ENCODE measurements around the gene SNX7. TPM values are rescaled to one million over a fixed set of nuclear protein-coding genes. Genes with fewer than 3 reads are reported as not detected.

The SNX7 gene
- total RNA-seq, 1 experiment from 2014 or later: 17.5 TPM

GRCh38 chr1:98796049-98796448 is 134.5 kb downstream of the SNX7 start:
- no peaks in the 10 kb centered on the region for H3K9me3 ChIP-seq
- ChIA-PET POLR2A (no interaction called here), CTCF (no interaction called here)
- Mint-ChIP-seq H3K27me3 (ENCODE audit: insufficient read depth, unreplicated experiment) (no peaks in the 10 kb centered on the region), H3K27ac (ENCODE audit: unreplicated experiment) (no peak overlapping the region), H3K36me3 (ENCODE audit: insufficient read depth, unreplicated experiment) (no peaks in the 10 kb centered on the region), H3K4me3 (ENCODE audit: unreplicated experiment) (no peak overlapping the region), H3K9me3 (ENCODE audit: unreplicated experiment) (no peaks in the 10 kb centered on the region), H3K4me1 (ENCODE audit: low read depth, unreplicated experiment) (no peaks in the 10 kb centered on the region)
- no peaks in the 10 kb centered on the region for H3K36me3 ChIP-seq (ENCODE audit: control insufficient read depth, insufficient read depth, low read length)
- no peaks in the 10 kb centered on the region for H3K4me1 ChIP-seq
- no peak overlapping the region for H3K4me3 ChIP-seq (ENCODE audit: low read depth, low read length)
- H3K27me3 ChIP-seq (replicated peaks; ENCODE audit: control insufficient read depth, insufficient read depth, low read length): no peaks in the 10 kb centered on the region
- no peak for TF ChIP-seq CTCF (IDR thresholded peaks at IDR 0.05; ENCODE audit: insufficient read depth in 1 of 2, low read depth in 1 of 2, low read length in 1 of 2, severe bottlenecking in 1 of 2, unreplicated experiment in 1 of 2)
- intact Hi-C loops (cut with micrococcal nuclease; ENCODE audit: unreplicated experiment): loop anchor here (10.0 kb wide), 1 partner anchor 379 kb away; no protein-coding TSS in a partner anchor
- no TSS peak for BruUV-seq (replicated peaks)
- DNase-seq: no peak

DNA sequence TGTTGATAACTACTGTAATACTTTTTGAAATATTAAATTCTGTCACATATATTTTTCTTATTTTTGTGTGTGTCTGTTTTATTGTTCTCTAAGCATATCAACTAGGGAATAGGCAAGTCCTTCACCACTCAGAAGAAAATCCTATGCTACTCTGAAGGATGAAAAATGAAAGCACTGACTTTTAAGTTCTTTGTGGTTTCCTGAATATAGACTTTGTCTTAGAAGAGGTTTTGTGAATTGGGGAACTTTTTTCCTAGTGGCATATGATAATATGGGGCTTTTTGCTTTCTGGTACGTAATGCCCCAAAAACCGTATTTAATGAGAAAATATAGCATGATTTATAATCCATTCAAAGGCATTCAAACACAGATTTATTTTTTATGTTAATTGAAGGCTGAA is 136.0 kb downstream of the SNX7 start:
- no TSS peak for BruUV-seq (replicated peaks)

More for the DNA sequence above, 136.0 kb downstream of the SNX7 start:
- POLR2A ChIA-PET: no interaction called here
- Mint-ChIP-seq H3K4me3 (ENCODE audit: unreplicated experiment) (no peak overlapping the region), H3K9me3 (ENCODE audit: unreplicated experiment) (no peaks in the 10 kb centered on the region), H3K36me3 (ENCODE audit: insufficient read depth, unreplicated experiment) (no peaks in the 10 kb centered on the region), H3K27ac (ENCODE audit: unreplicated experiment) (no peak overlapping the region), H3K4me1 (ENCODE audit: low read depth, unreplicated experiment) (no peaks in the 10 kb centered on the region), H3K27me3 (ENCODE audit: insufficient read depth, unreplicated experiment) (no peaks in the 10 kb centered on the region)
- H3K36me3 ChIP-seq (ENCODE audit: control insufficient read depth, insufficient read depth, low read length): no peaks in the 10 kb centered on the region
- no peaks in the 10 kb centered on the region for H3K9me3 ChIP-seq
- no peak for TF ChIP-seq CTCF (IDR thresholded peaks at IDR 0.05; ENCODE audit: insufficient read depth in 1 of 2, low read depth in 1 of 2, low read length in 1 of 2, severe bottlenecking in 1 of 2, unreplicated experiment in 1 of 2)
- intact Hi-C loops (cut with micrococcal nuclease; ENCODE audit: unreplicated experiment): loop anchor here (10.0 kb wide), 1 partner anchor 377 kb away; no protein-coding TSS in a partner anchor
- no peak overlapping the region for H3K4me3 ChIP-seq (ENCODE audit: low read depth, low read length)
- H3K27me3 ChIP-seq (replicated peaks; ENCODE audit: control insufficient read depth, insufficient read depth, low read length): no peaks in the 10 kb centered on the region
- no peaks in the 10 kb centered on the region for H3K4me1 ChIP-seq
- no peak for DNase-seq
- CTCF ChIA-PET: no interaction called here

Data from Caco-2 (cell line).